ENCODE measurements around the gene GLRX.

DNA sequence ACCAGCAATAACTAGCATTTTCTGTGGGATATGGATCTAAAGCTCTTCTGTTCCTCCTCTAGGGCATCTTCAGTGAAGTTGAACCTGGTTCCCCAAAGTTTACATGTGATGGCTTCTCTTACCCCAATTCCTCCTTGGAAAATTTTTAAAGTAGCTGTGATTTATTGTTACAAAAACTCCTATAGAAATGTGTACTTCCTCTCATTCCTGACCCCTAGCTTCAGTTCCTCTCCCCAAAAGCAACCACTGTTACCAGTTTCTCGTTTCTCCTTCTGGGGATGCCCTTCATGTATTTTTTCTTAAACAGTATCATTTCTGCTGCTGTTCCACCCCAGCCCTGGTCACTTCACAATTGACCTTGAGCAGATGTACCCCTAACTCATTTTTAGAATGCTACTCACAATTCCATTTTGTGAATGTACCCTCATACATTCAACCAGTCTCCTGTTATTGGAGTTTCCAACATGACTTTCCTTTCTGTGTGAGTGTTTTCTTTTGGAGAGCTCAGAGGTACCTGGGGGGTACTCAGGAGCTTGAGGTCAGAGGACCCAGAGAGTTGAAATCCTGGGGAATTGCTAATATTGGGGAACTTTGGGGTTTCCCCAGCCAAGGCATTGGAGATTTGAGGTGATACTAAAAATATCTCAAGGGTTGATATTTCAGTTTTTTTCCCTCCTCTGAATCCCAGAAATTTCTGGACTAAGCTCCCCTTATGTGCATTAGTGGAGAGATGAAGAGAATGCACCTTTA, 18.6 kb upstream of the GLRX start:
- TF ChIP-seq, protein P1, sequence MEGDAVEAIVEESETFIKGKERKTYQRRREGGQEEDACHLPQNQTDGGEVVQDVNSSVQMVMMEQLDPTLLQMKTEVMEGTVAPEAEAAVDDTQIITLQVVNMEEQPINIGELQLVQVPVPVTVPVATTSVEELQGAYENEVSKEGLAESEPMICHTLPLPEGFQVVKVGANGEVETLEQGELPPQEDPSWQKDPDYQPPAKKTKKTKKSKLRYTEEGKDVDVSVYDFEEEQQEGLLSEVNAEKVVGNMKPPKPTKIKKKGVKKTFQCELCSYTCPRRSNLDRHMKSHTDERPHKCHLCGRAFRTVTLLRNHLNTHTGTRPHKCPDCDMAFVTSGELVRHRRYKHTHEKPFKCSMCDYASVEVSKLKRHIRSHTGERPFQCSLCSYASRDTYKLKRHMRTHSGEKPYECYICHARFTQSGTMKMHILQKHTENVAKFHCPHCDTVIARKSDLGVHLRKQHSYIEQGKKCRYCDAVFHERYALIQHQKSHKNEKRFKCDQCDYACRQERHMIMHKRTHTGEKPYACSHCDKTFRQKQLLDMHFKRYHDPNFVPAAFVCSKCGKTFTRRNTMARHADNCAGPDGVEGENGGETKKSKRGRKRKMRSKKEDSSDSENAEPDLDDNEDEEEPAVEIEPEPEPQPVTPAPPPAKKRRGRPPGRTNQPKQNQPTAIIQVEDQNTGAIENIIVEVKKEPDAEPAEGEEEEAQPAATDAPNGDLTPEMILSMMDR (IDR thresholded peaks at IDR 0.05), result no peak
- TF ChIP-seq POLR2A (IDR thresholded peaks at IDR 0.05), result no peak

Data from Peyer's patch (tissue), 4 donors.